H1 (cell line): ENCODE results near the gene NOTCH2. TPM values are rescaled to one million over a fixed set of nuclear protein-coding genes. Genes with fewer than 3 reads are reported as not detected.

ENCODE experiments used
- CTCF ChIA-PET: fragments of 300-600 bp; sonication (Branson Sonifier 250); formaldehyde crosslinking; loops from one replicate; lab custom pipeline; 2021; ENCODE audit not compliant: partially characterized antibody; lab: Charles Lee
- POLR2A ChIA-PET: fragments of 300-600 bp; sonication (Branson Sonifier 250); formaldehyde crosslinking; loops from one replicate; lab custom pipeline; 2021; ENCODE audit warnings: inconsistent platforms; ENCODE audit not compliant: partially characterized antibody; lab: Charles Lee
- DNase-seq, 2 experiments: peaks; one replicate each; pipeline versions ENCODE4 v3.0.0 to v3.0.0-alpha.2; 2010 to 2022; ENCODE audit warnings: low spot score in 2 of 2, low read depth in 1 of 2, mixed read lengths in 1 of 2
- FAIRE-seq: peaks from 2 replicates; lab custom pipeline; 2011; peaks lifted over from hg19 to GRCh38; lab: Jason Lieb, UNC
- H2AFZ ChIP-seq: 2 replicates; pipeline ENCODE4 v1.8.1; 2012; ENCODE audit warnings: low read length, inconsistent platforms
- H2AK5ac ChIP-seq: 2 replicates; pipeline ENCODE4 v1.6.1; 2013; ENCODE audit warnings: low read depth, low read length
- H2BK120ac ChIP-seq: replicated peaks from 2 replicates; pipeline ENCODE3; 2013; ENCODE audit warnings: low read depth, low read length, inconsistent platforms
- H2BK12ac ChIP-seq: 2 replicates; pipeline ENCODE4 v1.6.1; 2013; ENCODE audit warnings: low read depth, low read length
- H2BK15ac ChIP-seq: 2 replicates; pipeline ENCODE4 v1.6.1; 2013; ENCODE audit warnings: low read length
- H2BK20ac ChIP-seq: 2 replicates; pipeline ENCODE4 v1.6.1; 2013; ENCODE audit warnings: low read length
- H2BK5ac ChIP-seq: 2 replicates; pipeline ENCODE4 v1.6.1; 2013; ENCODE audit warnings: low read depth, low read length
- H3K14ac ChIP-seq: 2 replicates; pipeline ENCODE4 v1.6.1; 2013; ENCODE audit warnings: inconsistent platforms; ENCODE audit not compliant: insufficient read length
- H3K18ac ChIP-seq: 2 replicates; pipeline ENCODE4 v1.6.1; 2013; ENCODE audit warnings: low read length; ENCODE audit errors: extremely low read depth
- H3K23ac ChIP-seq: 2 replicates; pipeline ENCODE4 v1.6.1; 2013; ENCODE audit warnings: inconsistent platforms; ENCODE audit not compliant: insufficient read length
- H3K23me2 ChIP-seq: 2 replicates; pipeline ENCODE4 v1.6.1; 2013; ENCODE audit warnings: low read depth, low read length
- H3K27ac ChIP-seq: 2 replicates; pipeline ENCODE4 v1.6.1; 2011; ENCODE audit warnings: low read depth, low read length, inconsistent platforms
- H3K27me3 ChIP-seq, 4 experiments: replicated peaks in 1 of 4; 1 replicate in 1 of 4; 2 replicates in 3 of 4; pipeline versions ENCODE4 v1.6.1 to v1.8.1; 2011 to 2013; ENCODE audit warnings: low read length in 3 of 4, mild to moderate bottlenecking in 3 of 4, inconsistent platforms in 2 of 4, mixed read lengths in 2 of 4, moderate library complexity in 1 of 4; ENCODE audit not compliant: control insufficient read depth in 3 of 4, insufficient read depth in 3 of 4; ENCODE audit errors: extremely low read depth in 1 of 4
- H3K36me3 ChIP-seq, 4 experiments: 2 replicates each; pipeline versions ENCODE4 v1.6.1 to v1.8.1; 2011 to 2013; ENCODE audit warnings: mild to moderate bottlenecking in 4 of 4, low read length in 3 of 4, moderate library complexity in 2 of 4, control low read depth in 1 of 4, inconsistent platforms in 1 of 4; ENCODE audit not compliant: insufficient read depth in 4 of 4, control insufficient read depth in 2 of 4
- H3K4ac ChIP-seq: replicated peaks from 2 replicates; pipeline ENCODE3; 2013; ENCODE audit warnings: low read length, low read depth, mixed read lengths, inconsistent platforms; ENCODE audit not compliant: insufficient read length
- H3K4me1 ChIP-seq, 4 experiments: replicated peaks in 1 of 4; 1 replicate in 1 of 4; 2 replicates in 3 of 4; pipeline versions ENCODE4 v1.6.1 to v1.8.1; 2011 to 2013; ENCODE audit warnings: low read length in 3 of 4, inconsistent platforms in 2 of 4, mixed read lengths in 1 of 4; ENCODE audit not compliant: insufficient read depth in 4 of 4, control insufficient read depth in 3 of 4
- H3K4me2 ChIP-seq, 2 experiments: 2 replicates each; pipeline versions ENCODE4 v1.6.1 to v1.8.1; 2011 to 2013; ENCODE audit warnings: low read depth in 2 of 2, low read length in 2 of 2, control low read depth in 1 of 2, inconsistent platforms in 1 of 2, mild to moderate bottlenecking in 1 of 2; ENCODE audit not compliant: insufficient read depth in 1 of 2
- H3K4me3 ChIP-seq, 4 experiments: fragments of 200-600, 300-600 bp in 1 of 4; sonication (generic), shearing (Covaris generic), sonication (Bioruptor Twin) in 1 of 4; 2 replicates each; pipeline versions ENCODE4 v1.5.1 to v1.8.1; 2011 to 2016; ENCODE audit warnings: low read length in 4 of 4, low read depth in 3 of 4, control low read depth in 2 of 4, inconsistent platforms in 2 of 4, mild to moderate bottlenecking in 2 of 4, mixed read lengths in 1 of 4, moderate library complexity in 1 of 4; ENCODE audit not compliant: insufficient read depth in 2 of 4; ENCODE audit errors: extremely low read depth in 1 of 4
- H3K56ac ChIP-seq: replicated peaks from 2 replicates; pipeline ENCODE3; 2013; ENCODE audit warnings: low read depth, mild to moderate bottlenecking, mixed read lengths, low read length, inconsistent platforms; ENCODE audit not compliant: insufficient read length
- H3K79me1 ChIP-seq: 2 replicates; pipeline ENCODE4 v1.6.1; 2013; ENCODE audit warnings: low read depth, low read length, control low read depth
- H3K79me2 ChIP-seq, 2 experiments: 2 replicates each; pipeline versions ENCODE4 v1.6.1 to v1.8.1; 2012 to 2013; ENCODE audit warnings: low read length in 2 of 2, mild to moderate bottlenecking in 2 of 2, inconsistent platforms in 1 of 2; ENCODE audit not compliant: insufficient read depth in 2 of 2, control insufficient read depth in 1 of 2
- H3K9ac ChIP-seq, 4 experiments: replicated peaks in 1 of 4; 1 replicate in 1 of 4; 2 replicates in 3 of 4; pipeline versions ENCODE4 v1.6.1 to v1.8.1; 2011 to 2013; ENCODE audit warnings: low read depth in 3 of 4, low read length in 3 of 4, control low read depth in 2 of 4, mild to moderate bottlenecking in 2 of 4, moderate library complexity in 2 of 4, inconsistent platforms in 1 of 4; ENCODE audit errors: extremely low read depth in 1 of 4
- H3K9me3 ChIP-seq, 2 experiments: 2 replicates each; pipeline versions ENCODE4 v1.6.1 to v1.8.1; 2012 to 2013; ENCODE audit warnings: mild to moderate bottlenecking in 2 of 2, moderate library complexity in 2 of 2, control low read depth in 1 of 2, inconsistent platforms in 1 of 2, low read depth in 1 of 2, low read length in 1 of 2, mixed read lengths in 1 of 2; ENCODE audit not compliant: insufficient read depth in 2 of 2
- H4K20me1 ChIP-seq, 2 experiments: replicated peaks in 1 of 2; 2 replicates each; pipeline versions ENCODE3 to v1.8.1; 2011 to 2013; ENCODE audit warnings: inconsistent platforms in 2 of 2, low read length in 2 of 2, mild to moderate bottlenecking in 1 of 2; ENCODE audit not compliant: insufficient read depth in 2 of 2, control insufficient read depth in 1 of 2
- H4K5ac ChIP-seq: 2 replicates; pipeline ENCODE4 v1.6.1; 2013; ENCODE audit warnings: low read length, low read depth, mixed read lengths, inconsistent platforms; ENCODE audit not compliant: insufficient read length
- H4K8ac ChIP-seq: 2 replicates; pipeline ENCODE4 v1.8.0; 2013; ENCODE audit warnings: mild to moderate bottlenecking, moderate library complexity, low read length, inconsistent platforms; ENCODE audit not compliant: insufficient read depth; ENCODE audit errors: extremely low read depth
- H4K91ac ChIP-seq: replicated peaks from 2 replicates; pipeline ENCODE3; 2013; ENCODE audit warnings: low read length, mixed read lengths, inconsistent platforms; ENCODE audit not compliant: insufficient read length
- ATF3 ChIP-seq: IDR thresholded peaks from 2 replicates; pipeline ENCODE4 v1.6.1; 2011; ENCODE audit warnings: low read depth, mild to moderate bottlenecking, low read length; ENCODE audit not compliant: insufficient read depth
- BACH1 ChIP-seq: IDR thresholded peaks from 2 replicates; pipeline ENCODE4 v1.6.1; 2012; ENCODE audit warnings: low read length, improper control_type of control experiment
- EP300 ChIP-seq, 2 experiments: IDR thresholded peaks; 1 replicate in 1 of 2; 2 replicates in 1 of 2; pipeline ENCODE4 v1.6.1; 2011 to 2012; ENCODE audit warnings: low read depth in 2 of 2, low read length in 2 of 2, mild to moderate bottlenecking in 2 of 2, borderline replicate concordance in 1 of 2, inconsistent platforms in 1 of 2, moderate library complexity in 1 of 2
- EZH2 ChIP-seq: fragments of 200-600 bp; sonication (generic); IDR thresholded peaks from 2 replicates; pipeline ENCODE4 v1.7.1; 2012; ENCODE audit warnings: low read depth, mild to moderate bottlenecking, moderate library complexity, low read length, inconsistent platforms; ENCODE audit not compliant: severe bottlenecking
- JUN ChIP-seq: IDR thresholded peaks from 2 replicates; pipeline ENCODE4 v1.6.1; 2011; ENCODE audit warnings: low read depth, mild to moderate bottlenecking, improper control_type of control experiment, low read length
- KDM4A ChIP-seq: IDR thresholded peaks from one replicate; pipeline ENCODE4 v1.7.1; 2012; ENCODE audit warnings: low read depth, mild to moderate bottlenecking, moderate library complexity, low read length, inconsistent platforms; ENCODE audit not compliant: severe bottlenecking
- MAX ChIP-seq: IDR thresholded peaks from 2 replicates; pipeline ENCODE4 v1.6.1; 2012; ENCODE audit warnings: inconsistent platforms
- NRF1 ChIP-seq: IDR thresholded peaks from 2 replicates; pipeline ENCODE4 v1.6.1; 2011; ENCODE audit warnings: mild to moderate bottlenecking, low read depth, low read length, improper control_type of control experiment
- POLR2A ChIP-seq, 2 experiments: IDR thresholded peaks; 1 replicate in 1 of 2; 2 replicates in 1 of 2; pipeline ENCODE4 v1.6.1; 2011; ENCODE audit warnings: low read depth in 2 of 2, low read length in 2 of 2, mild to moderate bottlenecking in 2 of 2; ENCODE audit errors: control extremely low read depth in 1 of 2
- POU5F1 ChIP-seq: IDR thresholded peaks from 2 replicates; pipeline ENCODE4 v1.6.1; 2011; ENCODE audit warnings: low read depth, mild to moderate bottlenecking, low read length, moderate library complexity
- RFX5 ChIP-seq: IDR thresholded peaks from 2 replicates; pipeline ENCODE4 v1.6.1; 2011; ENCODE audit warnings: low read depth, low read length, improper control_type of control experiment, borderline replicate concordance
- SIN3A ChIP-seq, 2 experiments: IDR thresholded peaks in 1 of 2; conservative IDR thresholded peaks in 1 of 2; 2 replicates each; pipeline ENCODE4 v1.6.1; 2011 to 2012; ENCODE audit warnings: low read length in 2 of 2, improper control_type of control experiment in 1 of 2, low read depth in 1 of 2, mild to moderate bottlenecking in 1 of 2
- SP2 ChIP-seq: IDR thresholded peaks from 2 replicates; pipeline ENCODE4 v1.6.1; 2012; ENCODE audit warnings: mild to moderate bottlenecking, low read length, inconsistent platforms
- SUZ12 ChIP-seq: fragments of 200-600 bp; sonication (generic); IDR thresholded peaks from 2 replicates; pipeline ENCODE4 v1.6.1; 2012; ENCODE audit warnings: mild to moderate bottlenecking, inconsistent platforms, low read length, moderate library complexity, mixed read lengths
- WGBS, 2 experiments: shearing (Covaris generic) in 1 of 2; methylation state at CpG; one replicate each; pipeline versions ENCODE4 v1.1.6 to v1.1.7; 2013 to 2015; ENCODE audit warnings: low lambda C conversion rate in 2 of 2, mixed read lengths in 2 of 2, inconsistent platforms in 1 of 2, low coverage in 1 of 2, missing lambda C conversion rate in 1 of 2; ENCODE audit not compliant: insufficient replicate concordance in 2 of 2, insufficient coverage in 1 of 2, insufficient read length in 1 of 2; ENCODE audit errors: extremely low coverage in 1 of 2, missing lambda C conversion rate in 1 of 2; 5-methylcytosine and 5-hydroxymethylcytosine counted together
- polyA plus RNA-seq, 7 experiments: library from polyadenylated mRNA; depleted of rRNA in 3 of 7; stranded (reverse) in 5 of 7; unstranded in 2 of 7; fragments of >200 nt in 5 of 7; fragments of 200-250 nt in 2 of 7; gene quantifications; 1 replicate in 5 of 7; 2 replicates in 1 of 7; 4 replicates in 1 of 7; pipeline versions ENCODE4 v1.2.1 to v1.2.3, GENCODE V29; 2011 to 2013; ENCODE audit warnings: missing spikeins in 2 of 7, mixed read lengths in 2 of 7
- total RNA-seq: library from RNA; stranded (reverse); fragmentation: NEBNext Ultra II Directional; extraction: Animal tissue kit (Norgen Biotek cat#: 25700); gene quantifications from 2 replicates; pipeline ENCODE4 v1.2.1, GENCODE V29; 2021

The NOTCH2 gene
- total and polyA plus RNA-seq, 2 of the 8 experiments (the other 6 are each of a cell fraction or from before 2014, with no cell fraction given), result 17.7 to 63.0 TPM

- Histone ChIP-seq H2BK120ac (no peak overlapping the region), H2BK20ac (no peak overlapping the region), H3K56ac (no peak overlapping the region), H3K36me3 (peaks cover 0 to 8% (median 1%) of the 10 kb centered on the region in 4 experiments; a peak in 3 of 8 replicates), H3K4me2 (no peak overlapping the region), H4K8ac (no peak overlapping the region), H4K20me1 (peaks cover 0 to 2% of the 10 kb centered on the region in 2 experiments), H3K79me2 (no peaks in the 10 kb centered on the region), H2AFZ (no peak overlapping the region), H3K18ac (no peak overlapping the region), H3K27me3 (no peaks in the 10 kb centered on the region), H3K4me3 (no peak overlapping the region), H3K9ac (no peak overlapping the region), H3K4ac (no peak overlapping the region), H4K5ac (no peak overlapping the region), H2BK5ac (no peak overlapping the region), H3K9me3 (no peaks in the 10 kb centered on the region), H3K14ac (no peak overlapping the region), H3K27ac (no peak overlapping the region), H3K23ac (no peak overlapping the region), H3K79me1 (no peaks in the 10 kb centered on the region), H3K4me1 (no peaks in the 10 kb centered on the region), H4K91ac (no peak overlapping the region), H3K23me2 (no peaks in the 10 kb centered on the region; the same call in 1 of the 2 replicates), H2BK15ac (no peak overlapping the region), H2AK5ac (no peak overlapping the region), H2BK12ac (no peak overlapping the region)
- no peak for FAIRE-seq
- CTCF ChIA-PET, result interaction anchor here (1.3 to 2.4 kb wide), 2 partner anchors 12 to 480 kb away, joined by 3 to 14 read pairs; no protein-coding TSS in a partner anchor
- DNase-seq, result no peak
- POLR2A ChIA-PET, result no interaction called here
- 88% methylated on average over 2 of the region's 2 CpGs; no CpG with 5 or more reads in 1 of the 2 experiments for WGBS, 2 experiments
- TF ChIP-seq POLR2A (IDR thresholded peaks at IDR 0.05; ENCODE audit: control extremely low read depth in 1 of 2, low read depth in 2 of 2, low read length in 2 of 2) (no peak), EZH2 (no peak), KDM4A (no peak), BACH1 (no peak), MAX (no peak), ATF3 (no peak), SUZ12 (no peak), RFX5 (no peak), NRF1 (no peak), EP300 (IDR thresholded peaks at IDR 0.05; ENCODE audit: borderline replicate concordance in 1 of 2, low read depth in 2 of 2, low read length in 2 of 2) (no peak), SP2 (no peak), SIN3A (conservative IDR thresholded peaks at IDR 0.05 in 1 of 2, IDR thresholded peaks at IDR 0.05 in 1 of 2; ENCODE audit: low read depth in 1 of 2, low read length in 2 of 2) (no peak), POU5F1 (no peak), JUN (no peak)
These were observed 113.2 kb downstream of the NOTCH2 start for GRCh38 chr1:119956306-119956705.
